ENCODE data around the gene SMG7.

The SMG7 gene

GRCh38 chr1:183514235-183514634 is 41.9 kb downstream of the SMG7 start:
- no peak for DNase-seq

GRCh38 chr1:183515002-183515689 is 42.8 kb downstream of the SMG7 start:
- no peak for DNase-seq

- no peak for DNase-seq
These were observed 44.4 kb downstream of the SMG7 start for GRCh38 chr1:183516725-183517124.

- DNase-seq = no peak
These were observed 45.1 kb downstream of the SMG7 start for GRCh38 chr1:183517401-183517800.

- DNase-seq = no peak
These were observed 48.1 kb downstream of the SMG7 start for GRCh38 chr1:183520379-183520778.

- no peak for DNase-seq
These were observed 49.8 kb downstream of the SMG7 start for GRCh38 chr1:183522104-183522503.

GRCh38 chr1:183528577-183528976 is 56.3 kb downstream of the SMG7 start:
- no peak for DNase-seq

GRCh38 chr1:183533617-183534174 is 61.4 kb downstream of the SMG7 start:
- no peak for DNase-seq

- no peak for DNase-seq
These were observed 65.1 kb downstream of the SMG7 start for GRCh38 chr1:183537405-183537804.

- DNase-seq = no peak
These were observed 71.4 kb downstream of the SMG7 start for GRCh38 chr1:183543619-183544204.

GRCh38 chr1:183544598-183545297 is 72.4 kb downstream of the SMG7 start:
- DNase-seq = no peak

GRCh38 chr1:183546427-183546826 is 74.1 kb downstream of the SMG7 start:
- DNase-seq = no peak

- DNase-seq = no peak
These were observed 75.8 kb downstream of the SMG7 start for GRCh38 chr1:183548116-183548515.

GRCh38 chr1:183550915-183551314 is 78.6 kb downstream of the SMG7 start:
- DNase-seq = no peak

GRCh38 chr1:183551924-183552323 is 79.6 kb downstream of the SMG7 start:
- DNase-seq = no peak

GRCh38 chr1:183552441-183552840 is 80.1 kb downstream of the SMG7 start:
- no peak for DNase-seq

- no peak for DNase-seq
These were observed 80.6 kb downstream of the SMG7 start for GRCh38 chr1:183552891-183553290.

GRCh38 chr1:183553331-183553730 is 81.0 kb downstream of the SMG7 start:
- DNase-seq = no peak

GRCh38 chr1:183553764-183554163 is 81.5 kb downstream of the SMG7 start:
- no peak for DNase-seq

GRCh38 chr1:183554577-183554976 is 82.3 kb downstream of the SMG7 start:
- no peak for DNase-seq

GRCh38 chr1:183559061-183559460 is 86.8 kb downstream of the SMG7 start:
- no peak for DNase-seq

GRCh38 chr1:183562701-183563100 is 90.4 kb downstream of the SMG7 start:
- DNase-seq = no peak

- no peak for DNase-seq
These were observed 93.0 kb downstream of the SMG7 start for GRCh38 chr1:183565261-183565660.

GRCh38 chr1:183566026-183566425 is 93.7 kb downstream of the SMG7 start:
- no peak for DNase-seq

Data from activated CD4-positive, CD25-positive, alpha-beta regulatory T cell treated with anti-CD3 and anti-CD28 coated beads, Interleukin-2, amount 50 U/mL, for 72 hours (primary cell).